Measurements from ENCODE around the gene PSMD5. TPM values are rescaled to one million over a fixed set of nuclear protein-coding genes. Genes with fewer than 3 reads are reported as not detected.

PSMD5 gene
- total and polyA plus RNA-seq, 2 of the 4 experiments (the other 2 are of a cell fraction), result 25.6 to 26.1 TPM

GRCh38 chr9:120857902-120858301 is 15.2 kb upstream of the PSMD5 start:
- Histone ChIP-seq H3K18ac (ENCODE audit: low read depth, low read length) (no peak overlapping the region), H3K27ac (ENCODE audit: insufficient read depth, low read length) (no peak overlapping the region), H3K4ac (ENCODE audit: low read depth, low read length) (no peak overlapping the region), H2BK15ac (ENCODE audit: low read depth, low read length) (no peak overlapping the region), H4K91ac (ENCODE audit: insufficient read depth, low read depth, low read length) (no peak overlapping the region), H3K56ac (ENCODE audit: extremely low read depth, insufficient read depth, low read length) (no peak overlapping the region), H2AK5ac (ENCODE audit: low read depth, low read length) (no peak overlapping the region), H2AK9ac (replicated peaks; ENCODE audit: low read depth, low read length, poor library complexity) (no peak overlapping the region), H2AFZ (replicated peaks; ENCODE audit: low read length, poor library complexity) (no peak overlapping the region), H3K36me3 (ENCODE audit: control insufficient read depth, insufficient read depth, low read length) (peaks cover 36% of the 10 kb centered on the region), H3K4me3 (ENCODE audit: insufficient read depth, low read depth, low read length) (no peak overlapping the region), H4K20me1 (ENCODE audit: insufficient read depth, low read length) (no peaks in the 10 kb centered on the region), H3K9me1 (ENCODE audit: insufficient read depth, low read length) (no peaks in the 10 kb centered on the region; the same call in 1 of the 2 replicates), H3K9ac (ENCODE audit: low read depth, low read length) (no peak overlapping the region), H2BK20ac (ENCODE audit: low read depth, low read length) (no peak overlapping the region), H3K4me1 (ENCODE audit: control insufficient read depth, insufficient read depth, low read length) (no peaks in the 10 kb centered on the region), H3K14ac (replicated peaks; ENCODE audit: low read depth, low read length) (no peak overlapping the region), H3K23ac (ENCODE audit: low read depth, low read length) (no peak overlapping the region), H2BK5ac (ENCODE audit: low read depth, low read length, poor library complexity, severe bottlenecking) (no peak overlapping the region), H3K79me1 (ENCODE audit: low read depth in 1 of 2, low read length in 2 of 2) (0 out of 4 replicates have a peak, but pooled peaks cover 0 to 4% of the 10 kb centered on the region in 2 experiments), H2BK120ac (ENCODE audit: low read depth, low read length) (no peak overlapping the region), H4K8ac (ENCODE audit: low read depth in 2 of 2, low read length in 2 of 2) (no peak overlapping the region), H3K27me3 (ENCODE audit: control insufficient read depth, insufficient read depth, low read length) (no peaks in the 10 kb centered on the region), H4K5ac (ENCODE audit: low read depth, low read length) (no peak overlapping the region), H3K4me2 (ENCODE audit: low read depth, low read length) (no peak overlapping the region), H3K9me3 (ENCODE audit: control insufficient read depth, insufficient read depth, low read length) (no peaks in the 10 kb centered on the region)
- no TSS peak for BruUV-seq (replicated peaks)
- in situ Hi-C loops (cut with MboI; ENCODE audit: low sequenced_read_pairs) (no loop called here), dilution Hi-C loops (cut with HindIII; ENCODE audit: low sequenced_read_pairs, unreplicated experiment) (no loop called here), intact Hi-C loops (cut with micrococcal nuclease) (no loop called here)
- no CpG with 5 or more reads among the region's 11 CpGs for WGBS, 2 experiments (ENCODE audit: extremely low coverage in 2 of 2, insufficient read length in 1 of 2)
- TF ChIP-seq MAFK (IDR thresholded peaks at IDR 0.05; ENCODE audit: low read depth, low read length) (no peak), BHLHE40 (IDR thresholded peaks at IDR 0.05; ENCODE audit: low read depth, low read length) (no peak)
- POLR2A ChIA-PET (ENCODE audit: unreplicated experiment), result no interaction called here
- ATAC-seq (ENCODE audit: low read depth) (no peak), DNase-seq (no peak)
- CTCF ChIA-PET, result no interaction called here

All from IMR-90 (cell line).